Stimulated activated CD8-positive, alpha-beta memory T cell treated with anti-CD3 and anti-CD28 coated beads, Interleukin-4, amount 100 ng/mL, for 4 hours (primary cell): ENCODE data around the gene DHX8.
"Not testable (repeated sequence)": the region's sequence is repeated elsewhere in the genome, so short reads cannot be mapped to it uniquely, and the experiment has no call there.

Source experiments
- DNase-seq, 2 donors: peaks; one replicate each; pipeline ENCODE4 v3.0.0-alpha.2; 2020; ENCODE audit warnings: low read depth in 2 of 2, low spot score in 1 of 2

Gene DHX8

DNA sequence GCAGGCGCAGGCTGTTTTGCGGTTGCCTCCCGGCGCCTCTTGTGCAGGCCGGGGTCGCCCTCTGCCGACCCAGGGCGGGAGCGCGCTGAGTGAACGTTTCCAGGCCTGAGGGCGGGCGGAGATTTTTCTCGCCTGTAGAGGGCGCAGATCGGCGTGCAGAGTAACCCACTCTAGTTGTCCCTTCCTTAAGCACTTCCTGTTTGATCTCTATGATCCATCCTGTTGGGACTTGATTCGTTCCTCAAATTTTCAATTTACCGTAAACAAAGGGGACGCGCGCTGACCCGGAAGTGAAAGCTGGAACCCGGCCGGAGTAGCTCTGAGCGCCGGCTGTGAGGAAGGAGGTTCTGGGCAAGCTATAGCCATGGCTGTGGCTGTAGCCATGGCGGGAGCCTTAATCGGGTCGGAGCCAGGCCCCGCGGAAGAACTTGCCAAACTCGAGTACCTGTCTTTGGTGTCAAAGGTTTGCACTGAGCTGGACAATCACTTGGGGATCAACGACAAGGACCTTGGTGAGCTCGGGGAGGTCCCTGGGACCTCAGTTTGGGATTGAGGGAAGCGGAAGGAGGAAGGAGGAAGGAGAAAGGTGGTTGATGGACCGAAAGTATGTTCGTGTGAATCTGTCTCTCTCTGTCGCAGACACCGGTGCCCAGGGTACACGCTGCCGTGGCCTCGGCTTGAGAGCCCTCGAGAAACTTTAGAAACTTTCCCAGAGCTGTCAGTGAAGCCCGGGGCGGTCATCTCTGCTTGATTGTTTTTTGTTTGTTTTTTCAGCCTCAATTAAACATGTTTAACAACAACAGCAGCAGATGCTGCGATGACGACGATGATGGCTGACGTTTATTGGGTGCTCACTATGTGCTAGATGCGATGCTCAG lies at the start of gene DHX8:
DHX8 (plus strand) TSS at position 302 of the 878 bp plus-strand sequence; CDS start at position 365, 63 bp downstream.
- DNase-seq, result peak; percentile 95 to 97

DNA sequence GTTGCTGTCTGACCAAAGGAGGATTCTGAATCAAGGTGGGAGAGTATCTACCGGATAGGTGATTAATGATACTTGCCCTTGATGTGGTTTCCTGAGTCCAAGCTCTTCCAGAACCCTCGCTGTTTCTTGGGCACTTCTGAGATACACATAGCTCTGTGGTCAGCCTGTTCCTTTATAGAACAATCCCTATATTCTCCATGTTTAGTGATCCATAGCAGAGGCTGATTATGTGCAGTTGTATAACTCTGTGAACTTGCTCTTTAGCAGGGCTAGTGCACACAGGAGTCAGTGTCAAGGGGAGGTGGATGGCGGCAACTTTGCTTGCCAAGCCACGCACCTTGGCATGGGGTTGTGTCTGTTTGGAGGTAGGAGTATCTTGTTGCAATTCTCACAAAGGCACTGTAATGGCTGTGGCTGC lies 48.9 kb upstream of the DHX8 start:
- no peak for DNase-seq

DNA sequence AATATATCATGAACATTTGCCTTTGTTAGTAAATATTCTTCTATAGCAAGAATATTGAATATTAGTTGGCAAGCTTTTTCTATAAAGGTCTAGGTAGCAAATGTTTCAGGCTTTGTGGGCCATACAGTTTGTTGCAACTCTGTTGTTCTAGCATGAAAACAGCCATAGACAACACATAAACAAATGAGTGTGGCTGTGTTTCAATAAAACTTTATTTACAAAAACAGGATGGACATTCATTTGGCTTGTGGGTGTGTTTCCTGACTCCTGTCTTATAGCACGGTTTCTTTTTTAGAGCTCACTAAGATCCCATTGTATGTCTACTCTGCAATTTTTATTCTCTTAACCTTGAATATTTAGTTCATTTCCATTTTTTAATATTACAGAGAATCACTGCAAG lies 46.0 kb upstream of the DHX8 start:
- no peak for DNase-seq

DNA sequence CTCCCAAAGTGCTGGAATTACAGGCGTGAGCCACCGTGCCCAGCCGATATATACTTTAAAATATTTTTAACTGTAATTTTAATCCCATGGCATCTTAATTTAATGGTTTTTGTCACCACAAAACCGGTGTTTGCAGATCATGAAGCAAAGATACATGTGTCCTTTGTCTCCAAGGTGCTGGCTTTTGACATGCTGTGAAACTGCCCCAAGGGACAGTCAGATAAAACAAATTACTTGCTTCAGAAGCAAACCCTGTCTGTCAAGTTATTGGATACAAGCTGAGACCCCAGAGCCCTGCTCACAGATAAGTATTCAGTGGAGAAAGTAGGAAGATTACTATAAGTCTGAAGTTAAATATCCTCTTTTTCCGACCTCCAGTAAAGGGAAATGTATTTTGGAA lies 45.1 kb upstream of the DHX8 start:
- no peak for DNase-seq

DNA sequence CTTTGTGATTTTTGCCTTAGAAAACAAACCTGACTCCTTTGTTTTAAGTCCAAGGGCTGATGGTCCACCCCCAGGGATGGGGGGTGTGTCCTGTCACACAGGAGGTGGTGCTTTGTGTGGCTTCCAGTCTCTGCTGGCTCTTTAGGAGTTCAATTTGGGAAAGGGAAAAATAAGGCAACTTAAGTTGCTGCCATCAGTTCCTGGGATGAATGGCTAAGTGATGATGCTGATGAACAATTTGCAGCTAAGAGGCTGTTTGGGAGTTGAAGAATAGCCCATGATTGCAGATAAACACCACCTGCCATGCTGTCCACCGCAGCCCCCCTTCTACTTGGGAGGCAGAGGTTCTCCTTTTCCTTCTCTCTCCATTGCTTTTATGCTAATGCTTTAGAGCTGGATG lies 44.7 kb upstream of the DHX8 start:
- no peak for DNase-seq

DNA sequence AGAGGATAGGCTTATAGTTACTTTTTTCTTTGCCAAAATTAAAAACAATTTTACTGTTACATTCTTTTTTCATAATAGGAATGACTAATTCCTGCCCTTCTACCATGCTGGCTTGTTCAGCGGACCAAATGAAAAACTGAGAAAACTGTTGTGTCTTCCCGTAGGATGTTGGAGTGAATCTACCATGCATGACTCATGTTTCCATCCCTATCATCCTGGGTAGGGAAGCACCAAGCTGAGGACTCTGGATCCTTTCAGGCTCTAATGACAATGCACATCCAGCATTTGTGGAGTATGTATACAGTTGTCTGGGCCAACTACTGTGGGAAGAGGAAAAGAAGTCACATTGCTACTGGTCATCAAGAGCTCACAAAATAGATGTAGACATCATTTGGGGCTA lies 41.1 kb upstream of the DHX8 start:
- no peak for DNase-seq

DNA sequence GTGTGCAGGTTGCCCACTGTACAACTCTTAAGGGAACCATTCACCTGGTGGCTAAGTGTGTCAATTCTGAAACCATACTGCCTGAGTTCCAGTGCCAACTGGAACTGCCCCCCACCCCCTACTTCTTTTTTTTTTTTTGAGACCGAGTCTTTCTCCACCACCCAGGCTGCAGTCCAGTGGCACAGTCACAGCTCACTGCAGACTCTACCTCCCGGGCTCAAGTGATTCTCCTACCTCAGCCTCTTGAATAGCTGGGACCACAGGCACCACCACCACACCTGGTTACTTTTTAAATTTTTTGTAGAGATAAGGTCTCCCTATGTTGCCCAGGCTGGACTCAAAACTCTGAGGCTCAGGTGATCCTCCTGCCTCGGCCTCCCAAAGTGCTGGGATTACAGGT lies 40.4 kb upstream of the DHX8 start:
- no peak for DNase-seq

DNA sequence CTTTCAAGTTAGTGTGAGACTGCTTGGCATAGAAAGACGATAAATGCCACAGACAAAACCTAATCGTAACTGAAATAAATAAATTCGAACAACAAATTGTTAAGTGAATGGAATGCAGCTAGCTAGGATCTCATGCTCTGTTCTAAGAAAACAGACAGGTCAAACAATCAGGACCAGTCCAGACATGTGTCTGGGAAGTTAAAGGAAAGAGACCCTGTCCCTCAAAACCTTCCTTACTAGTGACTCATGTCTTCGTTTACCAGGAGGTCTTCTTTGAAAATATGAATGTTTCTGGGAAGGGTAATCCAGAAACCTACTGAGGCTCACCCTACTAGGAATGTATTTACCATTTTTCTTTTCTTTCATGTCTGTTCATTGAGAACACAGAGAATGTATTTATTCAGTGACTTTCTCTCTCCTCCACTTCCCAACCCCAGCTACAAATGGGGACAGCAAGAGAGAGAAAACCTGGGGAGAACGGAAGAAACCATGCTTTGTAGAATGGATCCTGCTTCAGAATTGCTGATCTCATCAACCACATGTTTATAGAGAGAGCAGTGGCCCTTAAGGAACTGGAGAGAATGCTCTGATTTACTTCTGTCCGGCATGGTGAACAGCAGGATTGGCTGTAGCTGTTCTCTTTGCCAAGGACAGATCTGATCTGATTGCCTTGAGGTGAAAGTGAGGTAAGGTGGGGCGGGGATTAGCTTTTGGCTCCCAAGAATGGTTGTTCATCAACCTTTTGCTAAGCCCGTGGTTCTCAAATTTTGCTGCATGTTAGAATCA lies 39.4 kb upstream of the DHX8 start:
- DNase-seq, result no peak

DNA sequence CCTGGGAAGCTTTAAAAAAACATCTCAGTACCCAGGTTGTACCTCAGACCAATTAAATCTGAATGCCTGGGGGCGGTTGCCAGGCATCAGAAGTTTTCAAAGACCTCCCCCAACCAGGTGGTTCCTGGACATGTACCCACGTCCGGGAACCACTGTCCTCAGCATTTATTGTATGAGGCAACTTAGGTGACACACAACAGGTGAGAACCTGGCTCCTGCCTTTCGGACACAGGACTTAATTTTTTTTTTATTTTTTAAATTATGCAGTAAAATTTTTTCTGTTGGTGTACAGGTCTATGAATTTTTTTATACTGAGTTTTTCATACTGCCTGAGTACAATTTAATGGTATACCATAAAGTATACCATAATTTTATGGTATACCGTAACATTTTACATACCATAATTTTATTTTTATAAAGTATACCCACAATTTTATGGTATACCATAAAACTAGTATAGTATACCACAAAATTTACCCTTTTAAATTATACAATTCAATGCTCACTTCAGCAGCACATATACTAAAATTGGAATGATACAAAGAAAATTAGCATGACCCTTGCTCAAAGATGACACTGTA lies 38.7 kb upstream of the DHX8 start:
- no peak for DNase-seq

DNA sequence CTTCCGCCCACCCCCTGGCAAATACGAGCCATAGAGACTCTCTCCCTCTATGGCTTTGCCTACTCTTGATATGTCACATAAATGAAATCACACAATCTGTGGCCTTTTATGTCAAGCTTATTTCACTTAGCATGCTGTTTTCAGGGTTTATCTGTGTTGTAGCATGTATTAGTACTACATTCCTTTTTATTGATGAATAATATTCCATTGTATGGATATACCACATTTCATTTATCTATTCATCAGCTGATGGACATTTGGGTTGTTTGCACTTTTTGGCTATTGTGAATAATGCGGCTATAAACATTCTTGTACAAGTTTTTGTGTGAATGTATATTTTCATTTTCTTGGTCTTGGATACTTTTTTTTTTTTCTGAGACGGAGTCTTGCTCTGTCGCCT lies 37.0 kb upstream of the DHX8 start:
- no peak for DNase-seq

DNA sequence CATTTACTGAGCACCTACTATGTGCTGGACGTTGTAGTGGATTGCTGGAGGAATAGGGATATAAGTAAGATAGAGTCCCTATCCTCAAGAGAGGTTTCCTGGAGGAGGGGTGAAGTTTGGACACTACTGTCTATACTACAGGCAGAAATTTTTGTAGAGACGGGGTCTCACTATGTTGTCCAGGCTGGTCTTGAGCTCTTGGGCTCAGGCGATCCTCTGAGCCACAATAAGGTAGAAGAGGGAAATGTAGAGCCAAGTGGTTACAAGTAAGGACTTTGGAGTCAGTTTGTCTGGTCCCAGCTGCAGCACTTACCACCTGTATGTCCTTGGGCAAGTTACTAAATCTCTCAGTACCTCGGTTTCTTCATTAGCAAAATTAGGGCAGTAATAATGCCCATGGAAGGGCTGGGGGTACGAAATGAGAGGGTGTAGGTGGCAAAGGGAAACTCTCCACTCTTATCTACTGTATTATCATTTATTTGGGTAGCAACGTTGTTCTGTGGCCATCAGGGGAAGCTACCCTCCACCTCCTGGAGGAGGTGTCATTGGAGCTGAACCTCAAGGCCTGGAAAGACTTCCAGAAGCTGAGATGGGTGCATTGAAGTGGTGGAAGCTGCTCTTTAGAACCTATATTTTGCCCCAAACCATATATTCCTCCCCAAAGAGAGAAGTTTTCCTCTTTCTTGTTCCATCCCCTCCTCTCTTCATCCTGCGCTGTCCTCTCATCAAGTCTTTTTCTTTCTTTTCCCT lies 34.9 kb upstream of the DHX8 start:
- DNase-seq, result no peak

DNA sequence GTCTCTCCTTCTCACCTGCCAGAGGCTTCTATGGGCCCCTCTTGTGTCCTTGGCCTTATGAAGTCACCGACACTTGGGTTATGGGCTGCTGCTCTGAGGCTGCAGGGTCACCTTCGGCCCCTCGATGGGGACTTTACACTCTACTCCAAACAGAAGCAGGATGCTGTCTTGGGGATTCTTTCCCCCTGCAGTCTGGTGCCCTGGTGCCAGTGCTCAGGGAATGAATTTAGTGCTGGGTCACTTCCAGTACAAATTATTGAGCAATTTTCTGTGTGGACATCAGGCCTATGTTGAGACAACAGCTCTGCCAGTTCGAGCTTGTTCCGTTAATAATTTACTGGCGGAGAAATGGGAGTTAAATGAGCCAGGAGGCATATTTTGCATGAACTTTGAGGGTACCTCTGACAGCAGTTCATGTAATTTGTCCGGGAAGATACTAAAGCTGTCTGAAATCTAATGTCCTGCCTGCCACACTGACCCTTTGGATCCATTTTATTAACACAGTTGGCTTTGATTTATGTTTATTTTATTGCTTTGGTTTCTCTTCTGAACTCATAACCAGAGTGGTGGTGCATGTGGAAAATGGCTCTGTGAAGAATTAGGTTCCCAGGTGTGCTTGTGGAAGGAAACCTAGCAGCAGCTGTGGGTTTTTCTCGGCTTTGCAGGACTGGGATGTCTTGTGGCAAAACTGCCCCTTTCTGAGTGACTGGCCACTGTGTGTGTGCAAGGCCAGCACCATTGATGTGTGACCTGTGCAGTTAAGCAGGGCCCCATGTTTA lies 34.1 kb upstream of the DHX8 start:
- DNase-seq, result no peak

DNA sequence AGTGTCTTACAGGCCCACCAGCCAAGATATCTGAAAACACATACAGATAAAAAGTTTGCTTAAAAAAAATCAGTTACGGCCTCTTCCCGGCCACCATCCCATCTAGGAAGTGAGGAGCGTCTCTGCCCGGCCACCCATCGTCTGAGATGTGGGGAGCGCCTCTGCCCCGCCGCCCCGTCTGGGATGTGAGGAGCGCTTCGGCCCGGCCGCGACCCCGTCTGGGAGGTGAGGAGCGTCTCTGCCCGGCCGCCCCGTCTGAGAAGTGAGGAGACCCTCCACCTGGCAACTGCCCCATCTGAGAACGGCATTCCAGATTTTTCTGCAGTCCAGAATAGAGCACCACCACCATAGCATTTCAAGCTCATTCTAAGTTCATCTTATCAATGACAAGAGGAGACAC lies 33.0 kb upstream of the DHX8 start:
- not testable (repeated sequence) for DNase-seq

DNA sequence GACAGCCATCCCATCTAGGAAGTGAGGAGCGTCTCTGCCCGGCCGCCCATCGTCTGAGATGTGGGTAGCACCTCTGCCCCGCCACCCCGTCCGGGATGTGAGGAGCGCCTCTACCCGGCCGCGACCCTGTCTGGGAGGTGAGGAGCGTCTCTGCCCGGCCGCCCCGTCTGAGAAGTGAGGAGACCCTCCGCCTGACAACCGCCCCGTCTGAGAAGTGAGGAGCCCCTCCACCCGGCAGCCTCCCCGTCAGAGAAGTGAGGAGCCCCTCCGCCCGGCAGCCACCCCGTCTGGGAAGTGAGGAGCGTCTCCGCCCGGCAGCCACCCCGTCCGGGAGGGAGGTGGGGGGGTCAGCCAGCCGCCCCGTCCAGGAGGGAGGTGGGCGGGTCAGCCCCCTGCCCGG lies 32.0 kb upstream of the DHX8 start:
- not testable (repeated sequence) for DNase-seq

DNA sequence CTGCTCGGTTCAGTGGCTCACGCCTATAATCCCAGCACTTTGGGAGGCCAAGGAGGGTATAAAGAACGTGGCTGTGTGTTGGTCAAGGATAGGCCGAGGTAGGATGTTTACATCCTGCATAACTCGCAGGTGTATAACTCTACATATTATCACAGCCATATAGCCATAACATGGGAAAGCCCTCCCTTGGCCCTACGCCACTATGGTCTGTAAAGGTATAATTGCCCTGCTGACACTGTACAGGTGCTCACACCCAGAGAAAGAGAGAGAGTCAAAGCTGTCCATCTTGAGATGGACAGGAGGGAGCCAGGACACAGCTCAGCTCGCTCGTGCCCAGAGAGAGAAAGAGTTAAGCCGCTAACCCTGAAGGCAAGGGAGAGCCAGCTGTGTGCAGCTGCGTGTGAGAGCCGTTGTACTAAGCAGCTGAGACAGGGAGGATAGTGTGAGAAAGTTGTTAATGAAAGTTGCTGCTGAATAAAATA lies 30.4 kb upstream of the DHX8 start:
- DNase-seq, result no peak

DNA sequence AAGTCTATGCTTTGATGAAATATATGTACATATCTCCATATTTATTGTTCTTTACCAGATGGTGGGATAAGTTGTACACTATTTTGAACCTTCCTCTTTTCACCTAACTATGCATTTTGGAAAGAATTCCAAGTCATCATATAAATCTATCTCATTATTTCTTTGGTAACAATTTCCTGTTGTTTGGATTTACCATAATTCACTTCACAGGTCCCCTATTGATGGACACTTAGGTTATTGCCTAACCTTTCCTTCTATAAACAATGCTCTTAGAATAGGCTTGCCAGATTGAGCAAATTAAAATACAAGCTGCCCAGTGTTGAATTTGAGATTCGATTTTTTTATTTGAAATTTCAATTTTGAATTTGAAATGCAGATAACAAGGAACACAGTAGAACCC lies 28.9 kb upstream of the DHX8 start:
- DNase-seq, result no peak

DNA sequence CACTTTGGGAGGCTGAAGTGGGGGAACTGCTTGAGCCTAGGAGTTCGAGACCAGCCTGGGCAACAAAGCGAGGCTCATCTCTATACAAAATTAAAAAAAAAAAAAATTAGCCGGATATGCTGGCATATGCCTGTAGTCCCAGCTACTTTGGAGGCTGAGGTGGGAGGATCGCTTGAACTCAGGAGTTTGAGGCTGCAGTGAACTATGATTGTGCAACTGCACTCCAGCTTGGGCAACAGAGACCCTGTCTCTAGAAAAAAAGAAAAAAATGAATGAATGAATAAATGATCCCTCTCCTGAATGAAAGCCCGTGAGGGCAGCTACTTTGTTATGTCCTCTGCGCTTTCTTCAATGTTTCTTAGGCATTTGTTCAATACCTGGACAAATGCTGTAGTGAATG lies 27.7 kb upstream of the DHX8 start:
- DNase-seq, result no peak

DNA sequence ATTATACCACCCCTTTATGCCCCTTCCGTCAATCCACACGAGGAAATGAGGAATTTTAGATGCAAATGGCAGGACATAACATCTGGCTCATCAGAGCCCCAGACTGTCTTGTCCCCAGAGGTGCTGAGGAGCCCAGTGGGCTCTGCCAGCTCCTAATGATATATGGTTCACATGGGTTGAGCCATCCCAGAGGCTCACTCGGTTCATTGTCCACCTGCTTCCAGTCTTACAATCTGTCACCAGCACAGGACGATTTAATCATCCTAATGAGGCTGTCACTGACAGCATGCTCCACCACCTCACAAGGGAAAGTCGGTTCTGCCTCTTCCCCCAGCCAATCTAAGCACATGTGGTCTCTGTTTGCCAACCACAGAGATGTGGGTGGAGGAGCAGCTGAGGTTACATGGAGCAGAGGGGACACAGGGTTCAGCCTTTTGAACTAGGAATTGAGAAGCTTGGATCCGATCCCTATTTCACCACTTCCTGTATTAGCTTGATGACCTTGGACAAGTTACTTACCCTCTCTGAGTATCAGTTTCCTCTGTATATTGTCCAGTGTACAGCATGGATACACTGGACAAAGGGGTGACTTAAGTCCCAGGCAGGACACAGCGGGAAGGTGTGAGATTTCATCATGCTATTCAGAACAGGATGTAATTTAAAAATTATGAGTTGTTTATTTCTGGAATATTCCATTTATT lies 27.0 kb upstream of the DHX8 start:
- DNase-seq, result no peak

DNA sequence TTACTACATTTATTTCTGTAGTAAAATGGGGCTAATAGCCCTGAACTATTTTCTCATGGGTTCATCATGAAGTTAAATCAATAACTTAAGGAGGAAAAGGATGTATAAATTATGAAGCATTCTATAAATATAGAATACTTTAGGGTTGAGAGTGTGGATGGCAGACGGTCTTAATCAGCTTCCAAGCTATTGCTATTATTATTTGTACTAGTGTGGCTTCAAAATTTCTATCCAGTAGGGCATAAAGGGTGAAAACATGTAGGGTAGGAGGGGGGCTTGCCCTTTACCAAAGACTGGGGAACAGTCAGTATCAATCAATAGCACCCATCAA lies 26.4 kb upstream of the DHX8 start:
- no peak for DNase-seq

DNA sequence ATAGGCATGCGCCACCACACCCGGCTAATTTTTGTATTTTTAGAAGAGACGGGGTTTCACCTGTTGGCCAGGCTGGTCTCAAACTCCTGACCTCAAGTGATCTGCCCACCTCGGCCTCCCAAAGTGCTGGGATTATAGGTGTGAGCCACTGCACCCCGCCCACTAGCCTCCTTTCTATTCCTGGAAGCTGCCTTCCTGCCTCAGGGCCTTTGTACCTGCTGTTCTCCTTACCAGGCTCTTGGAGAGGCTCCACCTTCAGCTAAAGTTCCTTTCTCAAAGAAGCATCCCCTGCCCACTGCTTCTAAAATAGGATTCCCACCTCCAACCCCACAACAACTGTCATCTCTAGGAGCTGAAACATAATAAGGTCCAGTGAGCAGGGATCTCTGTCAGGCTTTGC lies 23.9 kb upstream of the DHX8 start:
- DNase-seq, result not testable (repeated sequence)
